HuH-7 (cell line): ENCODE results near the gene ZNF391.
"Not testable (repeated sequence)": the region's sequence is repeated elsewhere in the genome, so short reads cannot be mapped to it uniquely, and the experiment has no call there.

Experiments used
- DNase-seq: peaks from one replicate; pipeline ENCODE4 v3.0.0; 2011; ENCODE audit warnings: low spot score

The ZNF391 gene

GRCh38 chr6:27388293-27389197 is at the start of gene ZNF391:
Gene ZNF391, plus strand, starts transcription at chr6:27388759. Its CDS starts 11,612 bp downstream, at chr6:27400371.
- DNase-seq = peak; percentile 76

DNA sequence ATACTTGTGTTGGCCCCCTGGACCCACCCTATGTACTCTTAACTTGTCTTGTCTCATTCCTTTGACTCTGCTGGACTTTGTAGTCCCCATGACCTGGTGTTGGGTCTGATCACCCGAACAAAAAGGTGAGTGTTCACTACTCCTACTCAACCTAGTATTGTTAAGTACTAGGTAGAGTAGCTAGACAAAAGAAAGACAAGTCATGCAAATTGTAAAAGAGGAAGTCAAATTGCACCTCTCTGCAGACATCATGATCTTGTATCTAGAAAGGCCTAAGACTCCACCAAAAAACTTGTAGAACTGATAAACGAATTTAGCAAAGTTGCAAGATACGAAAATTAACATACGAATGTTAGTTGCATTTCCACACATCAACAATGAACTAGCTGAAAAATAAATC is 35.7 kb upstream of the ZNF391 start:
- DNase-seq = no peak

DNA sequence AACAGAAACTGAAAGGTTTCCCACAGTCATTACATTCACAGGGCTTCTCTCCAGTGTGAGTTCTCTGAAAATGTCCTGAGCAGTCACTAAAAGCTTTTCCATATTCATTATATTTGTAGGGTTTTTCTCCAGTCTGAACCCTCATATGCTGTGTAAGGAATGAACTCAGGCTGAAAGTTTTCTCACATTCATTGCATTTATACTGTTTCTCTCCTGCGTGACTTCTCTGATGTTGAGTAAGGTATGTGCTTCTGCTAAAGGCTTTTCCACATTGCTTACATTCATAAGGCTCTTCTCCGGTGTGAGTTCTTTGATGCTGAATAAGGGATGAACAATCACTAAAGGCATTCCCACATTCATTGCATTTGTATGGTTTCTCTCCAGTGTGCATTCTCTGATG is 29.8 kb upstream of the ZNF391 start:
- DNase-seq = no peak

DNA sequence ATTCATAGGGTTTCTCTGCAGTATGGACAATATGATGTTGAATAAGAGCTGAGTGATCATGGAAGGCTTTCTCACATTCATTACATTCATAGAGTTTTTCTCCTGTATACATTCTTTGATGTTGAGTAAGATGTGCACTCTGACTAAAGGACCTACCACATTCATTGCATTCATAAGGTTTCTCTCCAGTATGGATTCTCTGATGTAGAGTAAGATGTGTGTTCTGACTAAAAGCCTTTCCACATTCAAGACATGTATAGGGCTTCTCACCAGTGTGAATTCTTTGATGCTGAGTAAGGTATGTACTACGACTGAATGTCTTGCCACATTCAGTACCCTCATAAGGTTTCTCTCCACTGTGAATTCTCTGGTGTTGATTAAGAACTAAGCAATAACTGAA is 29.3 kb upstream of the ZNF391 start:
- DNase-seq = no peak

DNA sequence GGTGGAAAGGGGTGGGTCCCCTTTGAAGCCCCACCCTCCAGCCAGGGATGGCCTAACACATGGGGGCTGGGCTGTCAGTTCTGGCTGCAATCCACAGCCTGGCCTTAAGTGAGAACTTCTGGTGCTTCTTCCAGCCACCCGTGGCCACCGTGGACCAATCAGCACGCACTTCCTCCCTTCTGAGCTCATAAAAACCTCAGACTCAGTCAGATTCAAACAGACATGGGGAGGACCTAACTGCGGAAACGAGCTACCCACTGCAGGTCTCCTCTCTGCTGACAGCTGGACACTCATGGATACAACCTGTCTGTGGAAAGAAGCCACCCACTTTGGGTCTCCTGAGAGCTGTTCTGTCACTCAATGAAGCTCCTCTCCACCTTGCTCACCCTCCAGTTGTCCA is 20.4 kb upstream of the ZNF391 start:
- no peak for DNase-seq

DNA sequence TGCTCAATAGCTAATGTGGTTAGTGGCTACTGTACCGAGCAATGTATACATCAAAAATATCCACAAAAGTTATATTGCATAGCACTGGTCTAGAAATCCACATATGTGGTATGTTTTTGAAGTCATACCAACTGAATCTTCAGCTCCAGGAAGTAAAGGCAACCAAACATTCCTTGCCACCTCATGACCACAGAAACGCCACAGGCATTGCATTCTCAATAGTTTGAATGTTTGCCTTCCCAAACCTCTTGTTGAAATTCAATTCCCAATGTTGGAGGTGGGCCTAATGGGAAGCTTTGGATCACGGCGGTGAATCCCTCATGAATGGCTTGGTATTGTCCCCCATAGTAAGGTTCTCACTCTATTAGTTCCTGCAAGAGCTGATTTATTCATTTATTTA is 18.2 kb upstream of the ZNF391 start:
- no peak for DNase-seq

- DNase-seq = peak; percentile 34
Measured at GRCh38 chr6:27374824-27375612, 13.5 kb upstream of the ZNF391 start.

GRCh38 chr6:27375613-27376079 is 12.9 kb upstream of the ZNF391 start:
- DNase-seq = no peak

DNA sequence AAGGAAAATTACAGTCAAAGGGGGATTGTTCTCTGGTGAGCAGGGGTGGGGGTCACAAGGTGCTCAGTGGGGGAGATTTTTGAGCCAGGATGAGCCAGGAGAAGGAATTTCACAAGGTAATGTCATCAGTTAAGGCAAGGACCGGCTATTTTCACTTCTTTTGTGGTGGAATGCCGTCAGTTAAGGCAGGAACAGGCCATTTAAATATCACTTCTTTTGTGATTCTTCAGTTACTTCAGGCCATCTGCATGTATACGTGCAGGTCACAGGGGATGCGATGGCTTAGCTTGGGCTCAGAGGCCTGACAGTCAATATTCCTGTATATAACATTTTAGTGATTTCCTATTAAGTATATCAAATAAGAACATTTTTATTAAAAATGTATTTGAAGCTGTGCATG is 10.2 kb upstream of the ZNF391 start:
- DNase-seq = not testable (repeated sequence)

DNA sequence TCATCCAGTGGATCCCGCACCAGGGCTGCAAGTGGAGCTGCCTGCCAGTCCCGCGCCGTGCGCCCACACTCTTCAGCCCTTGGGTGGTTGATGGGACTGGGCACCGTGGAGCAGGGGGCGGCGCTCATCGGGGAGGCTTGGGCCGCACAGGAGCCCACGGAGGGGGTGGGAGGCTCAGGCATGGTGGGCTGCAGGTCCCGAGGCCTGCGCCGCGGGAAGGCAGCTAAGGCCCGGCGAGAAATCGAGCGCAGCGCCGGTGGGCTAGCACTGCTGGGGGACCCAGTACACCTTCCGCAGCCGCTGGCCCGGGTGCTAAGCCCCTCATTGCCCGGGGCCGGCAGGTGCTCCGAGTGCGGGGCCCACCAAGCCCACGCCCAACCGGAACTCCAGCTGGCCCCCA is 7.6 kb upstream of the ZNF391 start:
- not testable (repeated sequence) for DNase-seq

DNA sequence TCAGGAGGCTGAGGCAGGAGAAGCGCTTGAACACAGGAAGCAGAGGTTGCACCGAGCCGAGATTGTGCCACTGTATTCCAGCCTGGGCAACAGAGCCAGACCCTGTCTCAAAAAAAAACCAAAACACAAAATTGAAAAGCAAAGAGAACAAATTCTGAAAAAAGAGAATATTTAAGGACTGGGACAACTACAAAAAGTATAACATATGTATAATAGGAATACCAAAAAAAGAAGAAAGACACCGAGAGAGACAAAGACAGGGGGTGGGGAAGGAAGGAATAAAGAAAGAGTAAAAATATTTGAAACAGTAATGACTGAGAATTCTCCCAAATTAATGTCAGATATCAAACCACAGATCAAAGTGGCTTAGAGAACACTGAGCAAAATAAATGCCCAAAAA is 5.5 kb upstream of the ZNF391 start:
- no peak for DNase-seq

DNA sequence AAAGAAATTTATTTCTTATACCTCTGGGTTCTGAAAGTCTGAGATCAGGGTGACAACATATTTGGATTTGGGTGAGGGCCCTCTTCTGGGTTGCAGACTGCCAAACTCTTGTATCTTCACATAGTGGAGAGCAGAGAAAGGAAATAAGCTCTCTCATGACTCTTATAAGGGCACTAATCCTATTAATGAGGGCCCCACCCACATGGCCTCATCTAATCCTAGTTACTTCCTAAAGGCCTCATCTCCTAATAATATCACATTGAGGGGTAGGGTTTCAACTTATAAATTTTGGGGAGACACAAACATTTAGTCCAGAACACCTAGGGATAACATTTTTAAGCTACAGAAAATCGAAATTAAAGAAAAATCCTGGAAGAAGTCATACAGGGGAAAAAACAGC is 5.1 kb upstream of the ZNF391 start:
- no peak for DNase-seq

DNA sequence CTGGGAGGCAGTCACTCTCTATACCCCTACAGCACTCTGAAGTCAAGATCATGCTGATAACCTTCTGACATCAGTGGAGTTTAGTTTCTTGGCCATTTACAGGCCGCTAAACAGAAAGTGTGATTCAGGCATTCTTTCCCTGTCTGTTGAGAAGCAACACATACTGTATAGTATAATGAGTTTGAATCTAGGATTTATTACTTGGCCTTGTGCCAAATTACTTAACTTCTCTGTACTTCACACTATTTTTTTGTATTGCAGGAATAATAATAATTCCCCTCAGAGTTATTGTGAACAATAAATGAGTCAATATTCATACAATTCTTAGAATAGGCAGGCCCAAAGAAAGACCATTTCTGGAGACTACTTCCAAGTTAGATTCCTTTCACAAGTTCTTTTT is 4.1 kb downstream of the ZNF391 start:
- DNase-seq = no peak

GRCh38 chr6:27394073-27394472 is 5.5 kb downstream of the ZNF391 start:
- no peak for DNase-seq

GRCh38 chr6:27400877-27401642 is 12.5 kb downstream of the ZNF391 start:
- no peak for DNase-seq

DNA sequence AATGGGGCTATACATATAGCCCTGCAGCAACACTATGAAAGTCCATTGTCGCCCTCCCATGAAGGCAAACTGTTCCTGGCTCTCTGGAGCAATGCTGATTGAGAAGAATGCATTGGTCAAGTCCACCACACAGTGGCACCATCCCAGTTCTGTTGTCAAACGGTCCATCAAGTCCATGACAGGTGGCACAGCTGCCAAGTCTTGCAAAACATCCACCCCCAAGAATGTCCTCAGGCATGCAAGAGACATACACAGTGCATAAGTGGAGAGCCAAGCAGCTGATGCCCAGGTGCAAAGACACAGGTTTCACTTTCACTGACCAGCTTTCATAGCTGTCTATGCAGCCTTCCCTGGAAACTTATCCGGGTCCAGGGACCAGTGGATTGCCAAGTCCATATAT is 17.5 kb downstream of the ZNF391 start:
- DNase-seq = no peak

DNA sequence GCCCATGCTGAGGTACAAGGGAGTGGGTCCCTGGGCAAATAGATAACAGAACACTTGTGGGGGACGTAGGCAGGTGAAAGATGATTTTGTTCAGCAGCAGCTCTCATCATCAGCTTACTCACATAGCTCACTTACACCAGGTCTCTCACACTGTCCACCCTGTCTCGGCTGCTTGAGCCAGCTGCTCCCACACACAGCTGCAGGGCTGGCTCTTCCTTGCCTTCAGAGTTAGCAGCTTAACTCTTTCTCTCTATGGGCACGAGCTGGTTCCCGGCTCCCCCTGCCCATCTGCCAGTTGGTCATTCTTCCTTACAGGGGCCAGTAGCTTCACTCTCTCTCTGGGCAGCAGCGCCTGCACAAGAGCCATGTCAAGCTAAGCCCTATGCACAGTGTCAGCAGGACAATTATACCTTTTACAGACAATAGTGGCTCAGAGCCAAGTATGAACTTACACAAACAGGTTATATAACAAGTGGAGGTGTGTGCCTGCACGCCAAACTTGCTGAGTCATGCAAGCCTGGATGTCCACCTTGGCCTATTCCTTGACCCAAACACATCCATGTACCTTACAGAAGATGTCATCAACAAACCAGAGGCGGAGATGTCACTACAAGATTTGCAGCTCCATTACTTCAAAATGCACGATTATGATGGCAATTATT is 18.7 kb downstream of the ZNF391 start:
- DNase-seq = no peak

- DNase-seq = peak; percentile 10
Measured at GRCh38 chr6:27414300-27414699, 25.7 kb downstream of the ZNF391 start.

DNA sequence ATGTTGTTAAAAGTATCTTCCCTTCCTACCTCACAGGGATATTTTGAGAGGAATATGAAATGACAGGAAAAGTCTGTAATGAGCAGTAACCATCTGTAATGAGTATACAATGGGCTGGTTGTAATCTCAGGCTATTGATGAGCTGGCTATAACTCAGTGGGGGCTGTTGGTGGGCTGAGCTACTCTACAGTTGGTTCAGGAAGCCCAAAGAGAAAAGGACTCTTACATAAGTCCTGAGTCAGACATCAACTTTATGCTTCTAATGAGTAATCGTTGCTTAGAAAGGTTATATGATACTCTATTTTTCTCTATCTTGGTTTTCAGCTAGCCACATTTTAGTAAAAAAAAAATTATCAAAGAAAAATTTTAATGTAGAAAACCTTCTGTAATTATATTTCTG is 26.4 kb downstream of the ZNF391 start:
- no peak for DNase-seq

GRCh38 chr6:27415898-27416297 is 27.3 kb downstream of the ZNF391 start:
- no peak for DNase-seq

- DNase-seq = no peak
Measured at GRCh38 chr6:27419363-27419762, 30.8 kb downstream of the ZNF391 start.
